NB4 (cell line): ENCODE measurements around the gene WDR20.

Experiments used
- DNase-seq: peaks from one replicate; pipeline ENCODE4 v3.0.0; 2010; ENCODE audit warnings: low read depth
- H3K4me3 ChIP-seq: one replicate; pipeline ENCODE4 v1.5.1; 2011; ENCODE audit warnings: mild to moderate bottlenecking, low read depth, low read length, moderate library complexity
- MYC ChIP-seq: IDR thresholded peaks from 2 replicates; pipeline ENCODE4 v1.6.1; 2011; ENCODE audit warnings: low read depth, low read length
- POLR2A ChIP-seq: IDR thresholded peaks from 2 replicates; pipeline ENCODE4 v1.6.1; 2011; ENCODE audit warnings: mild to moderate bottlenecking; ENCODE audit not compliant: insufficient read length; ENCODE audit errors: extremely low read depth
- TF ChIP-seq, protein P1 (sequence below): IDR thresholded peaks from 2 replicates; pipeline ENCODE4 v1.6.1; 2011; ENCODE audit warnings: low read depth, low read length
- TF ChIP-seq, protein P2 (sequence below): IDR thresholded peaks from one replicate; pipeline ENCODE4 v1.5.1; 2012; ENCODE audit warnings: low read depth, low read length

Gene WDR20

DNA sequence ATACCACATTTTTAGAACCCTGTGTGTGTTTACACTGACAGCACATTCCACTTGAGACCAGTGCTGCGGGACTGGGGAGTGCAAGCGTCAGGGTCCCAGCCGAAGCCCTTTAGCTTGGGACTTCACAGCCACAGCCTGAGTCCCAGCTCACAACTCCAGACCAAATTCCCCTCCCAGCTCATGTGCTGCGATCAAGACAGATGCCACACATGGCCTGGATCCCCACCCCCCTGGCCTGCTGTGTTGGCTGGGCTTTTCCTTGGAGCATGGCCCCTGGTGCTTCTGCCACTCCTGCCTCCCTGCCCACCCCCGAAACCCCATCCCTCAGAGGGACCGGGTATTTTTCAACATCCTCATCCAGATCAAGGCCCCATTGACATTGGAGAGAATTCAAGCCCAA lies 63.7 kb downstream of the WDR20 start:
- H3K4me3 ChIP-seq, result no peak overlapping the region
- TF ChIP-seq, protein P1, sequence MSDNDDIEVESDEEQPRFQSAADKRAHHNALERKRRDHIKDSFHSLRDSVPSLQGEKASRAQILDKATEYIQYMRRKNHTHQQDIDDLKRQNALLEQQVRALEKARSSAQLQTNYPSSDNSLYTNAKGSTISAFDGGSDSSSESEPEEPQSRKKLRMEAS, result no peak
- TF ChIP-seq POLR2A, result no peak
- no peak for TF ChIP-seq MYC
- TF ChIP-seq, protein P2, sequence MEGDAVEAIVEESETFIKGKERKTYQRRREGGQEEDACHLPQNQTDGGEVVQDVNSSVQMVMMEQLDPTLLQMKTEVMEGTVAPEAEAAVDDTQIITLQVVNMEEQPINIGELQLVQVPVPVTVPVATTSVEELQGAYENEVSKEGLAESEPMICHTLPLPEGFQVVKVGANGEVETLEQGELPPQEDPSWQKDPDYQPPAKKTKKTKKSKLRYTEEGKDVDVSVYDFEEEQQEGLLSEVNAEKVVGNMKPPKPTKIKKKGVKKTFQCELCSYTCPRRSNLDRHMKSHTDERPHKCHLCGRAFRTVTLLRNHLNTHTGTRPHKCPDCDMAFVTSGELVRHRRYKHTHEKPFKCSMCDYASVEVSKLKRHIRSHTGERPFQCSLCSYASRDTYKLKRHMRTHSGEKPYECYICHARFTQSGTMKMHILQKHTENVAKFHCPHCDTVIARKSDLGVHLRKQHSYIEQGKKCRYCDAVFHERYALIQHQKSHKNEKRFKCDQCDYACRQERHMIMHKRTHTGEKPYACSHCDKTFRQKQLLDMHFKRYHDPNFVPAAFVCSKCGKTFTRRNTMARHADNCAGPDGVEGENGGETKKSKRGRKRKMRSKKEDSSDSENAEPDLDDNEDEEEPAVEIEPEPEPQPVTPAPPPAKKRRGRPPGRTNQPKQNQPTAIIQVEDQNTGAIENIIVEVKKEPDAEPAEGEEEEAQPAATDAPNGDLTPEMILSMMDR, result no peak
- DNase-seq, result no peak

DNA sequence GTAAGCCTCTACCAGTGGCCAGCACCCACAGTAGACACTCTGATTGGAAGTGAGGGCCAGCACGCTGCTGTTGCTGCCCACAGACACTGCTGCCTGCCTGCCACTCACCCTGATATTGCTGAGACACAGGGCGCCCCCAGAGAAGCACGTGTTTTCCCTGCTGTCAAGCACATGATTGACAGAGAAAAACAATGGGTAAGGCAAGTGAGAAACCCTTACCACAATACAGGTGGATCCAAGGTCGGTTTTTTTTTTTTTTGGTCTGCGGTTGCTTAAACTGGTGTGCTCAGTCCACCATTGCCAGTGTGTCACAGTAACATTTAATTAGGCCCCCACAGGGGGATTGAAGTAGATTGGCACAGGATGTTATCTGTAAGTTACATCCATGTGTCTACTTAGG lies 65.9 kb downstream of the WDR20 start:
- TF ChIP-seq, protein P2, result no peak
- TF ChIP-seq MYC (no peak), POLR2A (no peak)
- TF ChIP-seq, protein P1, result no peak
- no peak overlapping the region for H3K4me3 ChIP-seq
- DNase-seq, result no peak

DNA sequence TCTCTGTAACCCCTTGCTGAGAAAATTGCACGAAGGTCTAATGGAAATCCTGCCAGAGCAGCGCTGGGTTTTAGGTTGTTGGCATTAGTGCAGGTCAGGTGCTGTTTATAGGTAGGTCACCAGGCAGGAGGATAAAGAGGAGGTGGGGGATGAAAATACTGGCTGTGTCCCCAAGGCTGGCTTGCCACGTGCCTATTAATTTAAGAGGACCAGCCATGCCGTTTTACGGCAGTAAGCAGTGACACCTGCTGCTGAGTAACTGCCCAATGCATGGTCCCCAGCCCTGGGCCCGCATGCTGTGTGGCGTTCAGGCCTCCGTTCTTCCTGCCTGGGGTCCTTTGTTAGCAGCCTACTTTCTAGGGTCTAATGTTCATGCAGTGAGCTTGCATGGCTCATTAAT lies 67.2 kb downstream of the WDR20 start:
- H3K4me3 ChIP-seq, result no peak overlapping the region
- no peak for TF ChIP-seq MYC
- TF ChIP-seq, protein P2, result no peak
- TF ChIP-seq, protein P1, result no peak
- TF ChIP-seq POLR2A, result no peak
- no peak for DNase-seq

DNA sequence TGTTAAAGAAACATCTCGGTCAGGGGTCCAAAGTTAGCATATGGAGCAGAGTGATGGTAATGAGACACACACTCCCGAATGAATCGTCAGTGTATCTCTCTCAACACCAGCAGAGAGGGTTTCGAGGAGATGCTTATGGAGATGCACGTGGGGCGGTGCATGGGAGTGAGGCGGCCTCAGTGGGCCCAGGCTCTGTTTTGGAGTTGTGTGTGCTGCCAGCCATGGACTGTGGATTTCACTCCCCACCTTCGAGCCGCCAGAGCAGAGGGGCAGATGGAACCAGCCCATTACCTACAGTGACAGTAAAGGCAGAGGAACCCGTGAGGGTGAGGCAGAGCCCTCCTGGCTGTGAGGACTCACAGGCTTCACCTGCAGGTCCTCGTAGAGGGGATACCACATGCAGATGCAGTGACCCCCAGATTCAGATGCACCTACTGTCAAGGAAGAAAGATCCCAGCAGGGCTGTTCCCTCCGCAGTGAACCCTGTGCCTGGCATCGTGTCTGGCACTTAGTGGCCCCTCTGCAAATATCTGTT lies 68.2 kb downstream of the WDR20 start:
- DNase-seq, result no peak
- TF ChIP-seq, protein P2, result no peak
- TF ChIP-seq POLR2A (no peak), MYC (no peak)
- TF ChIP-seq, protein P1, result no peak
- H3K4me3 ChIP-seq, result no peak overlapping the region

DNA sequence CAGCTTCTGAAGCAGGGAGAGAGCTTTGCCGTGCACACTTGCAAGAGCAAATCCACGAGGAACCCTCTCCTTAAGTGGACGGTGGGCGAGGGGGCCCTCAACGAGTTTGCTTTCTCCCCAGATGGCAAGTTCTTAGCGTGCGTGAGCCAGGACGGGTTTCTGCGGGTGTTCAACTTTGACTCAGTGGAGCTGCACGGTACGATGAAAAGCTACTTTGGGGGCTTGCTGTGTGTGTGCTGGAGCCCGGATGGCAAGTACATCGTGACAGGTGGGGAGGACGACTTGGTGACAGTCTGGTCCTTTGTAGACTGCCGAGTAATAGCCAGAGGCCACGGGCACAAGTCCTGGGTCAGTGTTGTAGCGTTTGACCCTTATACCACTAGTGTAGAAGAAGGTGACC lies 69.0 kb downstream of the WDR20 start:
- TF ChIP-seq POLR2A (no peak), MYC (no peak)
- TF ChIP-seq, protein P2, result no peak
- TF ChIP-seq, protein P1, result no peak
- H3K4me3 ChIP-seq, result no peak overlapping the region
- no peak for DNase-seq

DNA sequence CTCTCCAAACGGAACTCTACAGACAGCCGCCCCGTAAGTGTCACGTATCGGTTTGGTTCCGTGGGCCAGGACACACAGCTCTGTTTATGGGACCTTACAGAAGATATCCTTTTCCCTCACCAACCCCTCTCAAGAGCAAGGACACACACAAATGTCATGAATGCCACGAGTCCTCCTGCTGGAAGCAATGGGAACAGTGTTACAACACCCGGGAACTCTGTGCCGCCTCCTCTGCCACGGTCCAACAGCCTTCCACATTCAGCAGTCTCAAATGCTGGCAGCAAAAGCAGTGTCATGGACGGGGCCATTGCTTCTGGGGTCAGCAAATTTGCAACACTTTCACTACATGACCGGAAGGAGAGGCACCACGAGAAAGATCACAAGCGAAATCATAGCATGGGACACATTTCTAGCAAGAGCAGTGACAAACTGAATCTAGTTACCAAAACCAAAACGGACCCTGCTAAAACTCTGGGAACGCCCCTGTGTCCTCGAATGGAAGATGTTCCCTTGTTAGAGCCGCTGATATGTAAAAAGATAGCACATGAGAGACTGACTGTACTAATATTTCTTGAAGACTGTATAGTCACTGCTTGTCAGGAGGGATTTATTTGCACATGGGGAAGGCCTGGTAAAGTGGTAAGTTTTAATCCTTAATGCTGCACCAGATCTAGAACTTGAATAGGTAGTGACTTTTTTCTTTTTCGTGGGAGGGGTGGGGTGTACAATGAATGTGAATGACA lies 69.7 kb downstream of the WDR20 start:
- TF ChIP-seq POLR2A, result no peak
- TF ChIP-seq, protein P2, result no peak
- TF ChIP-seq, protein P1, result no peak
- TF ChIP-seq MYC, result no peak
- no peak for DNase-seq
- no peak overlapping the region for H3K4me3 ChIP-seq
